ENCODE results near the gene RHBDD3.

The RHBDD3 gene

GRCh38 chr22:29216011-29216872 lies 51.5 kb downstream of the RHBDD3 start:
- DNase-seq, result no peak

- no peak for DNase-seq
These were observed 52.5 kb downstream of the RHBDD3 start for GRCh38 chr22:29215012-29215860.

GRCh38 chr22:29214232-29214631 lies 53.5 kb downstream of the RHBDD3 start:
- DNase-seq, result no peak

GRCh38 chr22:29213493-29213892 lies 54.3 kb downstream of the RHBDD3 start:
- DNase-seq, result no peak

- DNase-seq, result no peak
These were observed 55.0 kb downstream of the RHBDD3 start for GRCh38 chr22:29212743-29213142.

GRCh38 chr22:29211466-29211865 lies 56.3 kb downstream of the RHBDD3 start:
- no peak for DNase-seq

GRCh38 chr22:29211066-29211465 lies 56.7 kb downstream of the RHBDD3 start:
- no peak for DNase-seq
